Neural crest cell (in vitro differentiated cells): ENCODE results near the gene PLEKHA5. TPM values are rescaled to one million over a fixed set of nuclear protein-coding genes. Genes with fewer than 3 reads are reported as not detected.

ENCODE experiments used
- DNase-seq: peaks from one replicate; pipeline ENCODE4 v3.0.0; 2021; ENCODE audit warnings: low read depth, mixed read lengths, low spot score
- H3K27ac Mint-ChIP-seq: one replicate; pipeline ENCODE4 v1.8.0; 2021; ENCODE audit warnings: mild to moderate bottlenecking, mixed read lengths; ENCODE audit not compliant: unreplicated experiment
- H3K27me3 Mint-ChIP-seq: 2 replicates; pipeline ENCODE4 v1.8.0; 2021; ENCODE audit warnings: low read depth, mild to moderate bottlenecking, mixed read lengths
- H3K36me3 Mint-ChIP-seq: 2 replicates; pipeline ENCODE4 v1.8.0; 2021; ENCODE audit warnings: low read depth, mild to moderate bottlenecking, mixed read lengths
- H3K4me1 Mint-ChIP-seq: 2 replicates; pipeline ENCODE4 v1.8.0; 2021; ENCODE audit warnings: mixed read lengths
- H3K4me3 Mint-ChIP-seq: one replicate; pipeline ENCODE4 v1.8.0; 2021; ENCODE audit warnings: mild to moderate bottlenecking, mixed read lengths
- H3K9me3 Mint-ChIP-seq: 2 replicates; pipeline ENCODE4 v1.8.0; 2021; ENCODE audit warnings: mixed read lengths
- CTCF ChIP-seq: fragments of 200-600 bp; sonication (generic); conservative IDR thresholded peaks from 2 replicates; pipeline ENCODE4 v1.5.0; 2021; ENCODE audit warnings: antibody characterized with exemption, mild to moderate bottlenecking
- total RNA-seq: library from RNA; stranded (reverse); gene quantifications from 2 replicates; pipeline ENCODE4 v1.2.1, GENCODE V29; 2021

Gene PLEKHA5
- total RNA-seq, 1 donor from 2014 or later: 39.2 TPM

- Mint-ChIP-seq H3K27me3 (no peaks in the 10 kb centered on the region), H3K4me1 (peaks cover 4% of the 10 kb centered on the region), H3K27ac (no peak overlapping the region), H3K9me3 (peaks cover 6% of the 10 kb centered on the region), H3K4me3 (no peak overlapping the region), H3K36me3 (peaks cover 5% of the 10 kb centered on the region)
- TF ChIP-seq CTCF: no peak
- no peak for DNase-seq
Measured at GRCh38 chr12:19214020-19214419, 84.5 kb downstream of the PLEKHA5 start.

GRCh38 chr12:19215115-19215514 is 85.6 kb downstream of the PLEKHA5 start:
- no peaks in the 10 kb centered on the region for H3K36me3 Mint-ChIP-seq
- no peak for DNase-seq
- no peak overlapping the region for H3K4me3 Mint-ChIP-seq
- H3K9me3 Mint-ChIP-seq: peaks cover 2% of the 10 kb centered on the region
- no peaks in the 10 kb centered on the region for H3K27me3 Mint-ChIP-seq
- TF ChIP-seq CTCF: no peak
- H3K27ac Mint-ChIP-seq: no peak overlapping the region
- H3K4me1 Mint-ChIP-seq: no peaks in the 10 kb centered on the region

- H3K27me3 Mint-ChIP-seq: no peaks in the 10 kb centered on the region
- no peak overlapping the region for H3K4me3 Mint-ChIP-seq
- DNase-seq: no peak
- no peak for TF ChIP-seq CTCF
- H3K36me3 Mint-ChIP-seq: peaks cover 2% of the 10 kb centered on the region
- no peaks in the 10 kb centered on the region for H3K9me3 Mint-ChIP-seq
- H3K27ac Mint-ChIP-seq: no peak overlapping the region
- no peaks in the 10 kb centered on the region for H3K4me1 Mint-ChIP-seq
Measured at GRCh38 chr12:19217446-19217845, 87.9 kb downstream of the PLEKHA5 start.

GRCh38 chr12:19220205-19220604 is 90.7 kb downstream of the PLEKHA5 start:
- TF ChIP-seq CTCF: no peak
- Mint-ChIP-seq H3K27ac (no peak overlapping the region), H3K4me3 (no peak overlapping the region), H3K9me3 (no peaks in the 10 kb centered on the region), H3K27me3 (no peaks in the 10 kb centered on the region), H3K4me1 (no peaks in the 10 kb centered on the region), H3K36me3 (peaks cover 2% of the 10 kb centered on the region)
- DNase-seq: no peak

GRCh38 chr12:19220852-19221466 is 91.4 kb downstream of the PLEKHA5 start:
- Mint-ChIP-seq H3K36me3 (peaks cover 2% of the 10 kb centered on the region), H3K27me3 (no peaks in the 10 kb centered on the region), H3K27ac (no peak overlapping the region), H3K9me3 (no peaks in the 10 kb centered on the region), H3K4me1 (no peaks in the 10 kb centered on the region), H3K4me3 (no peak overlapping the region)
- no peak for TF ChIP-seq CTCF
- no peak for DNase-seq
